Kidney epithelial cell (primary cell): ENCODE measurements around the gene DHFR. TPM values are rescaled to one million over a fixed set of nuclear protein-coding genes. Genes with fewer than 3 reads are reported as not detected.

ENCODE experiments used
- DNase-seq: peaks from one replicate; pipeline ENCODE4 v3.0.0-alpha.2; 2010; ENCODE audit warnings: low read depth
- H3K27me3 ChIP-seq: 2 replicates; pipeline ENCODE4 v1.6.0; 2011; ENCODE audit warnings: low read length; ENCODE audit not compliant: control insufficient read depth, insufficient read depth
- H3K36me3 ChIP-seq: 2 replicates; pipeline ENCODE4 v1.5.1; 2011; ENCODE audit warnings: low read length; ENCODE audit not compliant: control insufficient read depth, insufficient read depth
- H3K4me3 ChIP-seq: 2 replicates; pipeline ENCODE4 v1.5.1; 2011; ENCODE audit warnings: low read depth, mild to moderate bottlenecking, control low read depth, low read length
- CTCF ChIP-seq: IDR thresholded peaks from 2 replicates; pipeline ENCODE4 v1.5.1; 2011; ENCODE audit warnings: mild to moderate bottlenecking, moderate library complexity, low read length, control low read depth, inconsistent platforms; ENCODE audit not compliant: insufficient read depth, poor library complexity, severe bottlenecking
- total RNA-seq: library from RNA; depleted of rRNA; stranded (reverse); fragments of >200 nt; gene quantifications from 2 replicates; pipeline ENCODE4 v1.2.3, GENCODE V29; 2015

The DHFR gene
- total RNA-seq, result 13.0 and 18.5 TPM in 2 replicates

GRCh38 chr5:80654391-80655230, at the start of gene DHFR, which contains the start of gene MSH3:
Gene DHFR, minus strand, starts transcription at chr5:80654983. Its CDS starts 494 bp downstream, at chr5:80654489.
Gene MSH3, plus strand, starts transcription at chr5:80654652. Its CDS starts 76 bp downstream, at chr5:80654728.
- peak within 1 kb of the TSS; percentile 86 for H3K4me3 ChIP-seq
- no peaks in the 10 kb centered on the region for H3K27me3 ChIP-seq
- no peak for TF ChIP-seq CTCF
- peak; percentile 68 for DNase-seq
- no peaks in the 10 kb centered on the region for H3K36me3 ChIP-seq

GRCh38 chr5:80704221-80704620, 49.4 kb upstream of the DHFR start:
- no peak for DNase-seq
- TF ChIP-seq CTCF, result no peak
- no peaks in the 10 kb centered on the region for H3K36me3 ChIP-seq
- no peaks in the 10 kb centered on the region for H3K27me3 ChIP-seq
- no peak overlapping the region for H3K4me3 ChIP-seq

- H3K4me3 ChIP-seq, result no peak overlapping the region
- TF ChIP-seq CTCF, result no peak
- no peak for DNase-seq
- H3K36me3 ChIP-seq, result no peaks in the 10 kb centered on the region
- no peaks in the 10 kb centered on the region for H3K27me3 ChIP-seq
Measured at GRCh38 chr5:80703747-80704146, 49.0 kb upstream of the DHFR start.

GRCh38 chr5:80703291-80703690, 48.5 kb upstream of the DHFR start:
- no peak for TF ChIP-seq CTCF
- no peaks in the 10 kb centered on the region for H3K27me3 ChIP-seq
- no peaks in the 10 kb centered on the region for H3K36me3 ChIP-seq
- no peak for DNase-seq
- H3K4me3 ChIP-seq, result no peak overlapping the region

GRCh38 chr5:80701597-80701996, 46.8 kb upstream of the DHFR start:
- Histone ChIP-seq H3K4me3 (no peak overlapping the region), H3K36me3 (no peaks in the 10 kb centered on the region), H3K27me3 (no peaks in the 10 kb centered on the region)
- DNase-seq, result no peak
- TF ChIP-seq CTCF, result no peak
